SH-SY5Y (cell line): ENCODE measurements around the gene TUBGCP3.

Experiments
- GATA2 ChIP-seq: IDR thresholded peaks from 2 replicates; pipeline ENCODE4 v1.6.1; 2011; ENCODE audit warnings: mild to moderate bottlenecking, low read depth, low read length
- GATA3 ChIP-seq: IDR thresholded peaks from 2 replicates; pipeline ENCODE4 v1.6.1; 2011; ENCODE audit warnings: low read depth, mild to moderate bottlenecking, low read length, moderate library complexity

DNA sequence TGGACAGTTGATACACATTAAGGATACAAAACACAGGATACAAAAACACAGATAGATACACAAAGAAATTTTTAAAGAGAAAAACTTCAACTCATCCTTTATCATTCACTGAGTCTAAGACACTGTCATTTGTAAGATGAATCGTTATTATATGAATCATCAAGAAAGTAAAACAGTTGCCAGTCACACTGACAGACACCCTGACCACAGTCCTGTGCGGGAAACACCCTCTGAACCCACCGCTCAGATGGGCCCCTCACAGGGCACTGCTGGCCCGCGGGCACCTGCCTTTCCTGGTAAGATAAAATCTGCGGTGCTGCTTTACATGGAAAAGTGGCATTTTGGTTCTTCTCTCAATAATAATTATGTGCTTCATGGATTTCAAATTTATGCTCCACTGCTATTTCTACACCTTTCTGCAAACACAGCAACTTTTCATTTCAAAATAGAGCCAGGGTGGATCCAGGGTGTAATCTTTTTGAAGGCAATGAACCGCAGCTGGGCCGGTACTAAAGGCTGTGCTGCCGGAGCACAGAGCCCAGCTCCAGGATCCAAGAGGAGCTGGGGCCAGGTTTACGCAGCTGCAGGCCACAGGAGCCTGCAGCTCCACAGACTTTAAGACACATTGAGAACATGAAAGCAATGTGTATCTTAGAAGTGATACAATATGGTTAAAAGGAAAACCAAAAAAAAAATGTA, 76.8 kb downstream of the TUBGCP3 start:
- TF ChIP-seq GATA2: no peak
- TF ChIP-seq GATA3: no peak
